Activated B cell treated with CpG ODN at 0.5 μM for 24 hours (primary cell): Measurements from ENCODE around the gene NRXN2. TPM values are rescaled to one million over a fixed set of nuclear protein-coding genes. Genes with fewer than 3 reads are reported as not detected.

Experiments used
- ATAC-seq: fragments of 200-7000 bp; cut with Tn5 transposase; one replicate; pipeline ENCODE4 v1.10.0; 2021; ENCODE audit warnings: low read depth, mild to moderate bottlenecking, moderate library complexity
- CTCF ChIA-PET: fragments of 350-600 bp; sonication (Branson Sonifier 250); formaldehyde crosslinking; loops from one replicate; lab custom pipeline; 2021; ENCODE audit warnings: antibody characterized with exemption; lab: Charles Lee
- POLR2A ChIA-PET: fragments of 350-600 bp; sonication (Branson Sonifier 250); formaldehyde crosslinking; loops from one replicate; lab custom pipeline; 2021; ENCODE audit warnings: antibody characterized with exemption; lab: Charles Lee
- DNase-seq: peaks from one replicate; pipeline ENCODE4 v3.0.0; 2022
- H3K27ac Mint-ChIP-seq: one replicate; pipeline ENCODE4 v1.8.0; 2020; ENCODE audit warnings: mixed read lengths
- H3K27me3 Mint-ChIP-seq: one replicate; pipeline ENCODE4 v1.8.0; 2021; ENCODE audit warnings: mixed read lengths
- H3K36me3 Mint-ChIP-seq: one replicate; pipeline ENCODE4 v1.8.0; 2021; ENCODE audit warnings: low read depth, mixed read lengths
- H3K4me1 Mint-ChIP-seq: one replicate; pipeline ENCODE4 v1.8.0; 2021; ENCODE audit warnings: mixed read lengths
- H3K4me3 Mint-ChIP-seq: one replicate; pipeline ENCODE4 v1.8.0; 2020; ENCODE audit warnings: mild to moderate bottlenecking, mixed read lengths
- H3K9me3 Mint-ChIP-seq: one replicate; pipeline ENCODE4 v1.8.0; 2020; ENCODE audit warnings: mixed read lengths
- CTCF ChIP-seq: fragments of 200-600 bp; IDR thresholded peaks from one replicate; pipeline ENCODE4 v1.8.0; 2022; ENCODE audit warnings: antibody characterized with exemption, mild to moderate bottlenecking
- intact Hi-C: fragments of 100-400 bp; cut with micrococcal nuclease; formaldehyde crosslinking; loops from one replicate; pipeline ENCODE4 v1.15.1; 2024
- total RNA-seq: library from RNA; stranded (reverse); gene quantifications from 2 replicates; pipeline ENCODE4 v1.2.3, GENCODE V29; 2022

The NRXN2 gene
- total RNA-seq, 1 donor from 2014 or later: 0.73 TPM

- DNase-seq (no peak), ATAC-seq (no peak)
- H3K9me3 Mint-ChIP-seq: peaks cover 17% of the 10 kb centered on the region
- H3K27me3 Mint-ChIP-seq: peaks cover 14% of the 10 kb centered on the region
- no peak overlapping the region for H3K4me3 Mint-ChIP-seq
- intact Hi-C loops: no loop called here
- no peaks in the 10 kb centered on the region for H3K4me1 Mint-ChIP-seq
- POLR2A ChIA-PET: no interaction called here
- CTCF ChIA-PET: no interaction called here
- H3K36me3 Mint-ChIP-seq: no peaks in the 10 kb centered on the region
- no peak for TF ChIP-seq CTCF
- H3K27ac Mint-ChIP-seq: no peak overlapping the region
Observed at GRCh38 chr11:64592656-64593055, 130.3 kb downstream of the NRXN2 start.

DNA sequence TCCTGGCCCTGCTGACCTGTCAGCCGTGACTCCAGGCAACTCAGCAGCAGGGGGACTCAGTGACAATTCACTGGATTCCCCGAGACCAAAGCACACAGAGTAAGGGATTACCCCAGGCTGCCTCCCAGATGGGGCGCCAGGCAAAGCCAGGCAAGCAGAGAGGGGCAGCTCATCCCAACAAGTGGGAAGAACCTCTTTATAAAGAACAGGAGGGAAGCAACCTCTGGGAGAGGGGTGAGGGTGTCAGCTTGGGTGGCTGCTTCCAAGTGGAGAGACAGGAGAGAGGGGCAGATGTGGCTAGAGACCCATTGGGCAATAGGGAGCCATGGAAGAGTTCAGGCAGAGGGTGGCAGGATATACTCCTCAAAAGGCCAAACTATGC lies 130.8 kb downstream of the NRXN2 start:
- ChIA-PET POLR2A (no interaction called here), CTCF (no interaction called here)
- H3K4me3 Mint-ChIP-seq: no peak overlapping the region
- H3K36me3 Mint-ChIP-seq: no peaks in the 10 kb centered on the region
- DNase-seq: no peak
- intact Hi-C loops: no loop called here
- no peaks in the 10 kb centered on the region for H3K4me1 Mint-ChIP-seq
- no peak for ATAC-seq
- no peak overlapping the region for H3K27ac Mint-ChIP-seq
- peaks cover 17% of the 10 kb centered on the region for H3K9me3 Mint-ChIP-seq
- H3K27me3 Mint-ChIP-seq: peaks cover 14% of the 10 kb centered on the region
- TF ChIP-seq CTCF: no peak

GRCh38 chr11:64591257-64592233 lies 131.5 kb downstream of the NRXN2 start:
- POLR2A ChIA-PET: no interaction called here
- no peaks in the 10 kb centered on the region for H3K4me1 Mint-ChIP-seq
- no peak for TF ChIP-seq CTCF
- no peaks in the 10 kb centered on the region for H3K36me3 Mint-ChIP-seq
- no peak overlapping the region for H3K27ac Mint-ChIP-seq
- CTCF ChIA-PET: no interaction called here
- intact Hi-C loops: no loop called here
- H3K27me3 Mint-ChIP-seq: peaks cover 14% of the 10 kb centered on the region
- no peak overlapping the region for H3K4me3 Mint-ChIP-seq
- DNase-seq: no peak
- peaks cover 17% of the 10 kb centered on the region for H3K9me3 Mint-ChIP-seq
- ATAC-seq: no peak

DNA sequence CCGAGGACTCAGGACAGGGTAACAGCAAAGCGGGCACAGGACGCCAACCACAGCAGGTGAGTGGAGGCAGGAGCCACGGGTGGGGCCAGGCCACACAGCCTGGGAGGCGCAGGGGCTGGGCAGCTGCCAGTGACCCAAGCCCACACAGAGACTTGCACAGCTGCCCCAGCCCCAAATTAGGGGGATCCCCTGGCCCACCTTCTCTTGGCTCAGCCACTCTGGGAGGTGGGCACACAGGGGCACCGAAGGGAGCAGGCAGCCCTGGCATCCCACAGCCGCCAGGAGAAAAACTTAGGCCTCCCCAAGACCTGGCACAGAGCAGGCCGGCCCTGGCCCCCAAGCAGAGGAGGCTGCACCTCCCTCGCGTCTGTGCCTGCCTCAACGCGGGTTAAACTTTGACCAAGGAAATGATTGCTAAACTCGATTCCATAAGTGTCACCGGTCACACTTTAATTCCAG lies 132.2 kb downstream of the NRXN2 start, which contains the start of gene SLC22A12:
Gene SLC22A12 (plus strand): TSS at position 458 of the 459 bp plus-strand sequence. CDS start 337 bp downstream, outside the sequence.
- Mint-ChIP-seq H3K9me3 (peaks cover 17% of the 10 kb centered on the region), H3K27ac (no peak within 1 kb of the TSS), H3K4me1 (no peaks in the 10 kb centered on the region), H3K36me3 (no peaks in the 10 kb centered on the region), H3K4me3 (no peak within 1 kb of the TSS), H3K27me3 (peaks cover 14% of the 10 kb centered on the region)
- ATAC-seq: no peak
- CTCF ChIA-PET: no interaction called here
- no peak for DNase-seq
- intact Hi-C loops: no loop called here
- POLR2A ChIA-PET: no interaction called here
- TF ChIP-seq CTCF: no peak

GRCh38 chr11:64588701-64589100 lies 134.3 kb downstream of the NRXN2 start:
- CTCF ChIA-PET: no interaction called here
- Mint-ChIP-seq H3K36me3 (no peaks in the 10 kb centered on the region), H3K4me1 (no peaks in the 10 kb centered on the region), H3K9me3 (peaks cover 17% of the 10 kb centered on the region), H3K27me3 (peaks cover 19% of the 10 kb centered on the region), H3K27ac (no peak overlapping the region), H3K4me3 (no peak overlapping the region)
- intact Hi-C loops: no loop called here
- no peak for TF ChIP-seq CTCF
- POLR2A ChIA-PET: no interaction called here
- DNase-seq (no peak), ATAC-seq (no peak)
